Renal pelvis (tissue), 4 donors: ENCODE results near the gene NXPH2. TPM values are rescaled to one million over a fixed set of nuclear protein-coding genes. Genes with fewer than 3 reads are reported as not detected.
"Not testable (repeated sequence)": the region's sequence is repeated elsewhere in the genome, so short reads cannot be mapped to it uniquely, and the experiment has no call there.

ENCODE experiments used
- DNase-seq: peaks from one replicate; pipeline ENCODE4 v3.0.0-alpha.2; 2013
- polyA plus RNA-seq, 3 donors: library from polyadenylated mRNA; unstranded; fragments of 120-200 nt; gene quantifications; one replicate each; pipeline ENCODE4 v1.2.1, GENCODE V29; 2013; ENCODE audit not compliant: insufficient read length in 3 of 3

The NXPH2 gene
- polyA plus RNA-seq, 3 donors, result 4.7 to 4.8 (median 4.7) TPM

- DNase-seq, result no peak
Measured at GRCh38 chr2:138762533-138762932, 17.7 kb downstream of the NXPH2 start.

DNA sequence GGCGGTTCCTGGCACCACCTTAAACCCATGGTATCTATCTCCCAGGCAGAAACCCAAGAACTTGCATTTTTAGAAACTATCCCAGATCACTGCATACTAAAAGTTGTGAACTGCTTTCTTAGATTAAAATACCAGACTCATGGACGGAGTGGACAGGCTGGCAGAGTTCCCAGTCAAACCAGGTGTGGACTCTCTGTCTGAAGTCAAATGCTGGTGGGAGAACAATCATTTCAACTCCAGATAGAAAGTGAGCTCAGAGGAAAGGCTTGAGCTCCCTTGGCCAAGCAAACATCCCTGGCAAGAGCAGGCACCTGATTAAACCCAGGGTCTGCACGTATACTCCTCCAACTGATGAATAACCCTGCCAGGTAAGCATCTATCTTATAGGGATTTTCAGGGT, 19.5 kb downstream of the NXPH2 start:
- no peak for DNase-seq

GRCh38 chr2:138757384-138757783, 22.8 kb downstream of the NXPH2 start:
- no peak for DNase-seq

DNA sequence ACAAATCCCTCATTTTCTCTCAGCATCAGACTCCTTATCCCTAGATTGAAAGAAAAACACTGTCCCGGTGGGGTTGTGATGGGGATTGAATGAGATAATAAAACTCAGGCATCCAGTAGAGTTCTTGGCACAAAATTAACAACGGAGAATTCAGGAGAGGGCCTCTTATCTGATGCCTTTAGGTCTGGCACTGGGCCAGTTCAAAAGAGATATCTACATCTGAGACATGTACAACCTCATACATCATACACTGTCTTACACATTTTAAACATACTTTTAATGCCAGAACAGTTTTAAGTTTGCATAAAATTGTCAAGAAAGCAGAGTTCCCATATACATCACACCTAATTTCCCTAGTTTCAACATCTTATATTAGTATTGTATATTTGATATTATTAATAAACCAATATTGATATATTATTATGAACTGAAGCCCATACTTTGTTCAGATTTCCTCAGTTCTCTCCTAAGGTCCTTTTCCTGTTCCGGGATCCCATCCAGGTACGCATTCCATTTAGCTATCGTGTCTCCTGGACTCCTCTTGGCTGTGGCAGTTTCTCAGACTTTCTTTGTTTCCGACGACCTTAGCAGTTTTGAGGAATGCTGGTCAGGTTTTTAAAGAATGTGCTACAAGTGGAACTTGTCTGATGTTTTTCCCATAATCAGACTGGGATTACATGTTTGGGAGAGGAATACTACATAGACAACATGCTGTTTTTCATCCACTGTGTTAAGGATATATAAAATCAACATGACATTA, 27.8 kb downstream of the NXPH2 start:
- no peak for DNase-seq

- no peak for DNase-seq
Measured at GRCh38 chr2:138744713-138745112, 35.5 kb downstream of the NXPH2 start.

GRCh38 chr2:138742441-138743057, 37.6 kb downstream of the NXPH2 start:
- no peak for DNase-seq

- DNase-seq, result no peak
Measured at GRCh38 chr2:138741851-138742250, 38.3 kb downstream of the NXPH2 start.

DNA sequence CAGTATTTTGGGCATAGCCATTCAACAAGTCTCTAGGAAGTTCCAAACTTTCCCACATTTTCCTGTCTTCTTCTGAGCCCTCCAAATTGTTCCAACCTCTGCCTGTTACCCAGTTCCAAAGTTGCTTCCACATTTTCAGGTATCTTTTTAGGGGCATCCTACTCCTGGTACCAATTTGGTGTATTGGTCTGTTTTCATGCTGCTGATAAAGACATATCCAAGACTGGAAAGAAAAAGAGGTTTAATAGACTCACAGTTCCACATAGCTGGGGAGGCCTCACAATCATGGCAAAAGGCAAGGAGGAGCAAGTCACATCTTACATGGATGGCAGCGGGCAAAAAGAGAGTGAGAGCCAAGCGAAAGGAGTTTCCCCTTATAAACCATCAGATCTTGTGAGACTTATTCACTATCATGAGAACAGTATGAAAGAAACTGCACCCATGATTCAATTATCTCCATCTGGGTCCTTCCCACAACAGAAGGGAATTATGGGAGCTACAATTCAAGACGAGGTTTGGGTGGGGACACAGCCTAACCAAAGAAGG, 43.1 kb downstream of the NXPH2 start:
- DNase-seq, result not testable (repeated sequence)

DNA sequence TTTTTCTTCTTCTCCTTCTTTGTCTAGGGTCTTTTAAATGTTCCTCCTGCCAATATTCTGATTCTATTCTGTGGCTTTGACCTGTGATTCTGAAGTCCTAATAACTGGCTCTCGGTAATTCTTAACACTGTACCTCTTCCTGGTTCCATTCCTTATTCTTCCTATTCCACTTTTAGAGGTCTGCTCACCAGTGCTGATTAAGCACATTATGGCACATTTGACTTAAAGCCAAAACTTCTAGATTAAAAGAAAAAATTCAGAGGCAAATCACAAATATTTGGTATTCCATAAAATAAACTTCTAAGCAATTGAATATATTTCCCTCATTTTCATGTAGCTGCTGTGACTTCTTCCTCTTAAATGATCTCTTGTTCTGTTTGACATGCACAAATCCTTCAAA, 47.5 kb downstream of the NXPH2 start:
- DNase-seq, result no peak

- DNase-seq, result no peak
Measured at GRCh38 chr2:138730497-138731030, 49.6 kb downstream of the NXPH2 start.

GRCh38 chr2:138727956-138728355, 52.2 kb downstream of the NXPH2 start:
- no peak for DNase-seq

GRCh38 chr2:138726681-138727080, 53.5 kb downstream of the NXPH2 start:
- no peak for DNase-seq

DNA sequence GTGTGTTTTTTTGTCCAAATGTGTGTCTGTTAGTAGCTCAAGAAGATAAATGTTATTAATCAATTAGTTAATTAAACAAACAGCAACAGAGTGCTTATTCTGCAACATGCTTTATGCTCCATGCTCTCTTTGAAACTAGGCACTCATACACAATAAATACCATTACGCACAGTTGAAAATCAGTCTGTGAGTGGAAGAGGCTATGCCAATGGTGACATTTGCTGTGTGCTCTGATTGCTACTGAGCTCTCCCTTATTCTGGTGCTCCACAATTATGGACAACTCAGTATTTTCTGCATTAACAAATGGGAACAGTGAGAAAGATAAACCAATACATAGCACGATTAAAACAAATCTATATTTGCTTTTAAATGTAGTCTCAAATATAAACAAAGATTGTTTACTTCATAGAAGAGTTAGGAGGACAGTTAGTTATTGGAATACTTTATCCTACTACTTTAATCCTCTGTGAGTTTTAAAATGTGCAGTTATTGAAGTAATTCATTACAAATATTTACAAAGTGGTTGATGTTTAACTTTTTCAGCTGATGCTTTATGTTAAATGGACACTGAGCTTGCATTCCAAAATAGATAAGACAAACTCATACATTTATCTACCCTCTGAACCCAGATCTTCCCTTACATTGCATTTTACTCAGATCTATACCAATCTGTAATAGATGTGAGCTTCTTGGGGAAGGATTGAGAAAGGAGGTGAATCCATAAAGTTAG, 55.3 kb downstream of the NXPH2 start:
- no peak for DNase-seq

GRCh38 chr2:138724327-138724726, 55.9 kb downstream of the NXPH2 start:
- no peak for DNase-seq

DNA sequence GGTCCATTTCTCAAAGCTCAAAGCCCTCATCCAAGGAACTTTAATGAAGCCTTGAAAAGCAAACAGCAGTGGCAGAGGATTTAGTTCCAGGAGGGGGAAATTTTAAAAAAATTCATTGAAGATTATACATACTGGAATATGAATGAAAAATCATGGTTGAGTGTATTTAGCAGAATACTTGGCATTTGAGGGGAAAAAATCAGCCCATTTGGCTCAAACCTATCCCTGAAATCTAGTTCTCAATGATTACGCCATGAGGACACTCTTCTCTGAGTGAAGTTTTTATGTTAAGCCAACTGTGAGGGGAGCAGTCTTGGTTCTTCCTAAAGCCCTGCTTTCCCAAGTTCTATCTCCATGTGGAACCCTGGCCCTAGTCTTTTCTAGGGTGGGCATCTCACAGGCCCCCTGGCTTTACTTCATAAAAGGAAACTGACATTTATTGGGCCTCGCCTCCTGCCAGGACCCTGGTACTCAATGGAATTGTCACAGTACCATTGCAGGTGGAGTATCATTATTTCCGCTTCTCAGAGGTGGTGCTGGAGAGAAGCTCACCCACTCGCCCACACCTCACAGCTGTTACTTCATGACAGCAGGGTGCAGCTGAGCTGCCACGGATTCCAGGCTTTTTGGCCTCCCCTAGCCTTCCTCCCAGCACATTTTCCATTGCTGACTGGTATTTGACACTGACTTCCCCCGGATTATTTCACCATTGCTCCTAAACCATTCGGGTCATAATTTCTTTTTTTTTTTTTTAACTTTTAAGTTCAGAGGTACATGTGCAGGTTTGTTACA, 56.8 kb downstream of the NXPH2 start:
- DNase-seq, result no peak

GRCh38 chr2:138722316-138722715, 57.9 kb downstream of the NXPH2 start:
- no peak for DNase-seq

GRCh38 chr2:138720035-138720838, 60.0 kb downstream of the NXPH2 start:
- no peak for DNase-seq

GRCh38 chr2:138718405-138718804, 61.8 kb downstream of the NXPH2 start:
- DNase-seq, result no peak

DNA sequence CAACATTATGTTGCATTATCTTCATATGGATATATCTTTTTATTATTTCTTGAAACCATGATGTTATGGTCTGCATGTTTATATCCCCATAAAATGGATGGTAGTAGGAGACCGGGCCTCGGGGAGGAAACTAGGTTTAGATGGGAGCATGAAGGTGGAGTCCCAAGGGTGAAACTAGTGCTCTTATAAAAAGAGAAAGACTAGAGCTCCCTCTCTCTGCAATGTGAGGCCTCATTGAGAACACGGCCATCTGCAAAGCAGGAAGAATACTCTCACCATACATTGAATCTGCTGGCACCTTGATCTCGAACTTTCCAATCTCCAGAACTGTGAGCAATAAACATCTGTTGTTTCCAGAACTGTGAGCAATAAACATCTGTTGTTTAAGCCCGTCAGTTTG, 64.0 kb downstream of the NXPH2 start:
- DNase-seq, result no peak

DNA sequence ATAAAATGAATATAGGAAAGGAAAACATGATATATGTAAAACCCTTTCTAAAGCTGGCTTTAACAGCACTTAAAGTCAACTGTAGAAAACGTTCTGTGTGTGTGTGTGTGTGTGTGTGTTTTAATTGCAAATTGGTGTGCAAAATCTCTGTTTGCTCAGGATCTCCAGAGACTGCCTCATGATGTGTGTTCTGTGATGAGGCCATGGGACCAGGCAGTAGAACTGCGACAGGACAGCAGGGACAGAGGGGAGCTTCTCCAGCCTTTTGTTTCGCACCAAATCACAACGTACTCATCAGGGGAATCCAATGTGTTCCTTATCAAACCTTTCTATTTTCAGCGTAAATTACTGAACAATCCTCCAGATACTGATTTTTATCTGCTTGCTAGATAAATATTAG, 66.7 kb downstream of the NXPH2 start:
- no peak for DNase-seq

DNA sequence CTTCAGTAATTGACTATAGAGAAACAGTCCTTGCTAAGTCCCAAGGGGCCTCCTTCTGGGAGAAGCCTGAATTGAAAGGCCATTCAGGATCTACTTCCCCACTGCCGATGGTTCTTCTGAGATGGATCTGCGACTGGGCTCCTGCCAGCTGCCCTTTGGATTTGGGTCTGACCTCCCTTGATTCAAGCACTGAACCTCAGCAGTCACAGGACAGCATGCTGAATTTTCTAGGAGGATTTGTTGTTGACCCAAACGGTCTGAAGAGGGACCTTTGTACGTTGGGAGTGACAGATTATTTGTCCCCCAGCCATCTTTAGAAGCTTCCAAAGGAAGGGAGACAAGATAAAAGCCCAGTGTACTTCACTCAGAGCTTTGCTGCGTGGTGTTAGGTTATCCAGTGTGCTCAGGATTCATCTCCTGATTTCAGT, 67.1 kb downstream of the NXPH2 start:
- no peak for DNase-seq
